Gastrocnemius medialis (tissue), 4 donors: ENCODE measurements around the gene SLC9C1. TPM values are rescaled to one million over a fixed set of nuclear protein-coding genes. Genes with fewer than 3 reads are reported as not detected.

Source experiments
- ATAC-seq, 2 donors: fragments of 150-250 bp; one replicate each; pipeline ENCODE4 v1.9.1; 2016
- DNase-seq, 2 donors: peaks; one replicate each; pipeline ENCODE4 v3.0.0-alpha.2; 2019
- H3K27ac ChIP-seq, 4 donors: fragments of 200-600 bp; sonication (generic); 1 replicate in 1 of 4; 2 replicates in 3 of 4; pipeline ENCODE4 v1.5.1; 2016 to 2018; ENCODE audit warnings: mild to moderate bottlenecking in 2 of 4, moderate library complexity in 1 of 4
- H3K27me3 ChIP-seq, 3 donors: fragments of 200-600 bp; sonication (generic) in 2 of 3; 1 replicate in 1 of 3; 2 replicates in 2 of 3; pipeline versions ENCODE4 v1.5.1 to v1.6.0; 2016 to 2019; ENCODE audit warnings: mild to moderate bottlenecking in 1 of 3, moderate library complexity in 1 of 3
- H3K36me3 ChIP-seq, 2 donors: fragments of 200-600 bp; sonication (generic) in 1 of 2; one replicate each; pipeline ENCODE4 v1.5.1; 2017 to 2018
- H3K4me1 ChIP-seq, 2 donors: fragments of 200-600 bp; sonication (generic) in 1 of 2; one replicate each; pipeline ENCODE4 v1.5.1; 2016 to 2017; ENCODE audit warnings: mild to moderate bottlenecking in 2 of 2
- H3K4me3 ChIP-seq, 4 donors: fragments of 200-600 bp; sonication (generic) in 3 of 4; 1 replicate in 1 of 4; 2 replicates in 3 of 4; pipeline ENCODE4 v1.5.1; 2016 to 2019; ENCODE audit warnings: mild to moderate bottlenecking in 2 of 4
- H3K9me3 ChIP-seq, 3 donors: fragments of 200-600 bp; sonication (generic) in 2 of 3; 1 replicate in 1 of 3; 2 replicates in 2 of 3; pipeline ENCODE4 v1.5.1; 2016 to 2019
- CTCF ChIP-seq, 5 experiments: fragments of 450-650 bp in 3 of 5; fragments of 200-600 bp in 2 of 5; sonication (generic) in 2 of 5; IDR thresholded peaks in 4 of 5; conservative IDR thresholded peaks in 1 of 5; 1 replicate in 4 of 5; 2 replicates in 1 of 5; pipeline ENCODE4 v1.5.1; 2016 to 2019; ENCODE audit warnings: antibody characterized with exemption in 5 of 5, mild to moderate bottlenecking in 3 of 5, moderate library complexity in 3 of 5
- POLR2A ChIP-seq, 2 donors: fragments of 450-650 bp; IDR thresholded peaks; one replicate each; pipeline ENCODE4 v1.6.1; 2017; ENCODE audit warnings: antibody characterized with exemption in 2 of 2, mild to moderate bottlenecking in 2 of 2, moderate library complexity in 2 of 2
- in situ Hi-C, 4 donors: fragments of 200-750 bp; cut with MboI; loops; one replicate each; pipeline versions ENCODE4 v1.15.0 to v1.8.0; 2017; ENCODE audit warnings: low sequenced_read_pairs in 4 of 4
- intact Hi-C: fragments of 100-400 bp; cut with DNase I; formaldehyde crosslinking; loops from one replicate; pipeline ENCODE4 v1.15.1; 2023; ENCODE audit warnings: low total_unique reads
- total RNA-seq, 4 donors: library from RNA; depleted of rRNA; stranded (reverse); fragments of >200 nt; gene quantifications; one replicate each; pipeline versions ENCODE4 v1.1.0 to v1.2.3, GENCODE V29; 2016

SLC9C1 gene
- total RNA-seq, 4 donors from 2014 or later: not detected

- H3K4me1 ChIP-seq: no peaks in the 10 kb centered on the region
- no peaks in the 10 kb centered on the region for H3K36me3 ChIP-seq
- H3K27ac ChIP-seq: no peak overlapping the region
- DNase-seq (no peak), ATAC-seq (no peak)
- H3K4me3 ChIP-seq: no peak overlapping the region
- in situ Hi-C loops: no loop called here
- H3K9me3 ChIP-seq: no peaks in the 10 kb centered on the region
- TF ChIP-seq POLR2A (IDR thresholded peaks at IDR 0.05) (no peak), CTCF (IDR thresholded peaks at IDR 0.05 in 4 of 5, conservative IDR thresholded peaks at IDR 0.05 in 1 of 5) (no peak)
- intact Hi-C loops: no loop called here
- H3K27me3 ChIP-seq: no peaks in the 10 kb centered on the region
These were observed 32.3 kb downstream of the SLC9C1 start for GRCh38 chr3:112261742-112262141.

GRCh38 chr3:112260563-112260962 lies 33.5 kb downstream of the SLC9C1 start:
- in situ Hi-C loops (no loop called here), intact Hi-C loops (no loop called here)
- ATAC-seq (no peak), DNase-seq (no peak)
- no peaks in the 10 kb centered on the region for H3K4me1 ChIP-seq
- H3K9me3 ChIP-seq: no peaks in the 10 kb centered on the region
- H3K36me3 ChIP-seq: no peaks in the 10 kb centered on the region
- no peak for TF ChIP-seq CTCF (IDR thresholded peaks at IDR 0.05 in 4 of 5, conservative IDR thresholded peaks at IDR 0.05 in 1 of 5)
- TF ChIP-seq POLR2A (IDR thresholded peaks at IDR 0.05): no peak
- H3K27ac ChIP-seq: no peak overlapping the region
- H3K27me3 ChIP-seq: no peaks in the 10 kb centered on the region
- H3K4me3 ChIP-seq: no peak overlapping the region

GRCh38 chr3:112253301-112253971 lies 40.6 kb downstream of the SLC9C1 start:
- no peaks in the 10 kb centered on the region for H3K36me3 ChIP-seq
- no peak for ATAC-seq
- H3K27ac ChIP-seq: no peak overlapping the region
- DNase-seq: no peak
- no peaks in the 10 kb centered on the region for H3K4me1 ChIP-seq
- H3K27me3 ChIP-seq: no peaks in the 10 kb centered on the region
- no peak overlapping the region for H3K4me3 ChIP-seq
- in situ Hi-C loops (no loop called here), intact Hi-C loops (no loop called here)
- no peak for TF ChIP-seq CTCF (IDR thresholded peaks at IDR 0.05 in 4 of 5, conservative IDR thresholded peaks at IDR 0.05 in 1 of 5)
- TF ChIP-seq POLR2A (IDR thresholded peaks at IDR 0.05): no peak
- no peaks in the 10 kb centered on the region for H3K9me3 ChIP-seq

DNA sequence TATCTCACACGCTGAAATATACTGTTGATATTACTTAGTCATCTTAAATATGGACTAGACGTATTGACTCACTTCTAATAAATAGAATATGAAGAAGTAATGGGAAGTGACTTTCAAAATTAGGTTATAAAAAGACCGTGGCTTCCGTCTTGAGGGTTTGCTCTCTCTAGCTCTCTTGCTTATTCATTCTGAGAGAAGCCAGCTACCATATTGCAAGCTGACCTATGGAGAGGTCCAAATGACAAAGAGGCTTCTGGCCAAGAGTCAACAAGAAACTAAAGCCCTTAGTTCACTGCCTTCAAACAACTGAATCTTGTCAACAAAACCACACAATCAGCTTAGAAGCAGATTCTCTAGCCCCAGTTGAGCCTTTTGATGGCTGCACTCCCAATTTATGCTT lies 46.1 kb downstream of the SLC9C1 start:
- in situ Hi-C loops: no loop called here
- Histone ChIP-seq H3K4me1 (no peaks in the 10 kb centered on the region), H3K4me3 (no peak overlapping the region), H3K36me3 (no peaks in the 10 kb centered on the region), H3K9me3 (no peaks in the 10 kb centered on the region), H3K27ac (no peak overlapping the region), H3K27me3 (no peaks in the 10 kb centered on the region)
- TF ChIP-seq CTCF (IDR thresholded peaks at IDR 0.05 in 4 of 5, conservative IDR thresholded peaks at IDR 0.05 in 1 of 5) (no peak), POLR2A (IDR thresholded peaks at IDR 0.05) (no peak)
- DNase-seq (no peak), ATAC-seq (no peak)
- intact Hi-C loops: no loop called here

GRCh38 chr3:112247350-112247749 lies 46.7 kb downstream of the SLC9C1 start:
- H3K9me3 ChIP-seq: no peaks in the 10 kb centered on the region
- ATAC-seq: no peak
- TF ChIP-seq POLR2A (IDR thresholded peaks at IDR 0.05) (no peak), CTCF (IDR thresholded peaks at IDR 0.05 in 4 of 5, conservative IDR thresholded peaks at IDR 0.05 in 1 of 5) (no peak)

More at GRCh38 chr3:112247350-112247749, 46.7 kb downstream of the SLC9C1 start:
- no peak for DNase-seq
- intact Hi-C loops (no loop called here), in situ Hi-C loops (no loop called here)
- no peak overlapping the region for H3K4me3 ChIP-seq
- no peak overlapping the region for H3K27ac ChIP-seq
- no peaks in the 10 kb centered on the region for H3K4me1 ChIP-seq
- H3K36me3 ChIP-seq: no peaks in the 10 kb centered on the region
- no peaks in the 10 kb centered on the region for H3K27me3 ChIP-seq
